ENCODE measurements around the gene PHACTR2. TPM values are rescaled to one million over a fixed set of nuclear protein-coding genes. Genes with fewer than 3 reads are reported as not detected.
"Not testable (repeated sequence)": the region's sequence is repeated elsewhere in the genome, so short reads cannot be mapped to it uniquely, and the experiment has no call there.

The PHACTR2 gene
- total RNA-seq, 2 experiments from 2014 or later = 19.6 to 25.0 TPM

GRCh38 chr6:143657809-143658208 is 20.0 kb upstream of the PHACTR2 start:
- no peak overlapping the region for H3K27ac ChIP-seq (ENCODE audit: low read depth in 1 of 2, low read length in 2 of 2)
- TF ChIP-seq CTCF (IDR thresholded peaks at IDR 0.05) = no peak
- no peak overlapping the region for H3K4me3 ChIP-seq (ENCODE audit: low read length)
- CTCF ChIA-PET = no interaction called here
- no peak overlapping the region for H3K4me3 Mint-ChIP-seq
- H3K9me3 Mint-ChIP-seq = peaks cover 12% of the 10 kb centered on the region
- peaks cover 14 to 18% of the 10 kb centered on the region in 2 experiments for H3K9me3 ChIP-seq (ENCODE audit: control insufficient read depth in 1 of 2, insufficient read depth in 1 of 2, low read length in 2 of 2)
- H3K4me1 Mint-ChIP-seq (ENCODE audit: low read depth) = no peaks in the 10 kb centered on the region
- ATAC-seq (ENCODE audit: poor library complexity) (no peak), DNase-seq (no peak)
- H3K36me3 ChIP-seq (ENCODE audit: insufficient read depth, low read length) = no peaks in the 10 kb centered on the region
- no peaks in the 10 kb centered on the region for H3K27me3 ChIP-seq (ENCODE audit: control insufficient read depth in 1 of 2, insufficient read depth in 2 of 2, low read length in 2 of 2)
- H3K27ac Mint-ChIP-seq = no peak overlapping the region
- H3K36me3 Mint-ChIP-seq (ENCODE audit: low read depth) = peaks cover 40% of the 10 kb centered on the region
- H3K4me1 ChIP-seq (ENCODE audit: insufficient read depth, low read length) = no peaks in the 10 kb centered on the region
- H3K27me3 Mint-ChIP-seq = no peaks in the 10 kb centered on the region
- intact Hi-C loops (cut with DNase I, micrococcal nuclease) = no loop called here
- POLR2A ChIA-PET = no interaction called here

GRCh38 chr6:143660170-143660569 is 17.6 kb upstream of the PHACTR2 start:
- H3K27ac Mint-ChIP-seq; ATAC-seq (ENCODE audit: poor library complexity); H3K4me1 ChIP-seq (ENCODE audit: insufficient read depth, low read length); H3K36me3 ChIP-seq (ENCODE audit: insufficient read depth, low read length); intact Hi-C loops (cut with DNase I, micrococcal nuclease); H3K4me1 Mint-ChIP-seq (ENCODE audit: low read depth); DNase-seq; H3K27ac ChIP-seq (ENCODE audit: low read depth in 1 of 2, low read length in 2 of 2); H3K4me3 Mint-ChIP-seq; POLR2A ChIA-PET; H3K27me3 ChIP-seq (ENCODE audit: control insufficient read depth in 1 of 2, insufficient read depth in 2 of 2, low read length in 2 of 2); H3K27me3 Mint-ChIP-seq; H3K4me3 ChIP-seq (ENCODE audit: low read length): not testable (repeated sequence)
- Mint-ChIP-seq H3K36me3 (ENCODE audit: low read depth) (peaks cover 46% of the 10 kb centered on the region), H3K9me3 (peaks cover 17% of the 10 kb centered on the region)
- H3K9me3 ChIP-seq (ENCODE audit: control insufficient read depth in 1 of 2, insufficient read depth in 1 of 2, low read length in 2 of 2) = peaks cover 14 to 19% of the 10 kb centered on the region in 2 experiments
- CTCF ChIA-PET = interaction anchor here (1.7 kb wide), 1 partner anchor 16 kb away, joined by 4 read pairs; no protein-coding TSS in a partner anchor

DNA sequence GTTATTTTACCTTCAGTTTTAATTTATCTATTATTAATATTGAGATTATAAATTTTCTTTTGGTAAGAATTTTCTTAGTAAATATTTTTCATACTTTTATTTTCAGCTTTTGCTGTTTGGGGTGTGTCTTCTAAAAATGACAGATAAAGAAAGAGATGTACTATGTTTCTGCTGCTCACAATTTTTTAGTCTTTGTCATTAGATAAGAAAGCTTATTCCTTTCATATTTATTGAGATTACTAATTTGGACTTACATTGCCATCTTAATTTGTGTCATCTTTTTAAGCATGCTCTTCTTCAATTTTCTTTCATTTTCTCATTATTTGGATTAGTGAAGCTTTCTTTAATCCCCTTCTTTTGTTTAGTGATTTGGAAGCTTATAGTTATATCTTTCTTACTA is 13.6 kb upstream of the PHACTR2 start:
- DNase-seq = no peak
- peaks cover 22% of the 10 kb centered on the region for H3K9me3 Mint-ChIP-seq
- POLR2A ChIA-PET = no interaction called here

DNA sequence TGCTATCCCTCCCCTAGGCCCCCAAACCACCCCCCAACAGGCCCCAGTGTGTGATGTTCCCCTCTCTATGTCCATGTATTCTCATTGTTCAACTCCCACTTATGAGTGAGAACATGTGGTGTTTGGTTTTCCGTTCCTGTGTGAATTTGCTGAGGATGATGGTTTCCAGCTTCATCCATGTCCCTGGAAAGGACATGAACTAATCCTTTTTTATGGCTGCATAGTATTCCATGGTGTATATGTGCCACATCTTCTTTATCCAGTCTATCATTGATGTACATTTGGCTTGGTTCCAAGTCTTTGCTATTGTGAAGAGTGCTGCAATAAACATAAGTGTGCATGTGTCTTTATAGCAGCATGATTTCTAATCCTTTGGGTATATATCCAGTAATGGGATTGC is 11.8 kb upstream of the PHACTR2 start:
- peaks cover 18% of the 10 kb centered on the region for H3K9me3 Mint-ChIP-seq
- DNase-seq, H3K27ac Mint-ChIP-seq: not testable (repeated sequence)

More for the DNA sequence above, 13.6 kb upstream of the PHACTR2 start:
- Histone ChIP-seq H3K4me3 (ENCODE audit: low read length) (no peak overlapping the region), H3K36me3 (ENCODE audit: insufficient read depth, low read length) (no peaks in the 10 kb centered on the region), H3K4me1 (ENCODE audit: insufficient read depth, low read length) (no peaks in the 10 kb centered on the region), H3K27me3 (ENCODE audit: control insufficient read depth in 1 of 2, insufficient read depth in 2 of 2, low read length in 2 of 2) (no peaks in the 10 kb centered on the region), H3K27ac (ENCODE audit: low read depth in 1 of 2, low read length in 2 of 2) (no peak overlapping the region), H3K9me3 (ENCODE audit: control insufficient read depth in 1 of 2, insufficient read depth in 1 of 2, low read length in 2 of 2) (peaks cover 8 to 10% of the 10 kb centered on the region in 2 experiments)
- CTCF ChIA-PET = no interaction called here
- no peak for TF ChIP-seq CTCF (IDR thresholded peaks at IDR 0.05)
- Mint-ChIP-seq H3K4me3 (no peak overlapping the region), H3K4me1 (ENCODE audit: low read depth) (no peaks in the 10 kb centered on the region), H3K36me3 (ENCODE audit: low read depth) (peaks cover 75% of the 10 kb centered on the region), H3K27ac (no peak overlapping the region), H3K27me3 (no peaks in the 10 kb centered on the region)
- no peak for ATAC-seq (ENCODE audit: poor library complexity)
- intact Hi-C loops (cut with DNase I, micrococcal nuclease) = no loop called here

DNA sequence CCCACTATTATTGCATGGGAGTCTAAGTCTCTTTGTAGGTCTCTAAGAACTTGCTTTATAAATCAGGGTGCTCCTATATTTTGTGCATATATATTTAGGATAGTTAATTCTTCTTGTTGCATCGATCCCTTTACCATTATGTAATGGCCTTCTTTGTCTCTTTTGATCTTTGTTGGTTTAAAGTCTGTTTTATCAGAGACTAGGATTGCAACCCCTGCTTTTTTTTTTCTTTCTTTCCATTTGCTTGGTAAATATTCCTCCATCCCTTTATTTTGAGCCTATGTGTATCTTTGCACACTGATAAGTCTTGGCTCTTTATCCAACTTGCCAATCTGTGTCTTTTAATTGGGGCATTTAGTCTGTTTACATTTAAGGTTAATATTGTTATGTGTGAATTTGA is 8.3 kb upstream of the PHACTR2 start:
- H3K27me3 ChIP-seq (ENCODE audit: control insufficient read depth in 1 of 2, insufficient read depth in 2 of 2, low read length in 2 of 2); H3K9me3 Mint-ChIP-seq; POLR2A ChIA-PET; H3K27ac Mint-ChIP-seq; H3K27ac ChIP-seq (ENCODE audit: low read depth in 1 of 2, low read length in 2 of 2); H3K4me1 ChIP-seq (ENCODE audit: insufficient read depth, low read length); H3K36me3 ChIP-seq (ENCODE audit: insufficient read depth, low read length); intact Hi-C loops (cut with DNase I, micrococcal nuclease); DNase-seq; ATAC-seq (ENCODE audit: poor library complexity); H3K9me3 ChIP-seq (ENCODE audit: control insufficient read depth in 1 of 2, insufficient read depth in 1 of 2, low read length in 2 of 2); H3K4me1 Mint-ChIP-seq (ENCODE audit: low read depth); H3K4me3 Mint-ChIP-seq; H3K27me3 Mint-ChIP-seq; H3K4me3 ChIP-seq (ENCODE audit: low read length); CTCF ChIA-PET: not testable (repeated sequence)
- peaks cover 45% of the 10 kb centered on the region for H3K36me3 Mint-ChIP-seq (ENCODE audit: low read depth)

More for the DNA sequence above, 11.8 kb upstream of the PHACTR2 start:
- H3K4me3 ChIP-seq (ENCODE audit: low read length); H3K4me1 ChIP-seq (ENCODE audit: insufficient read depth, low read length); H3K36me3 ChIP-seq (ENCODE audit: insufficient read depth, low read length); intact Hi-C loops (cut with DNase I, micrococcal nuclease); H3K4me1 Mint-ChIP-seq (ENCODE audit: low read depth); ATAC-seq (ENCODE audit: poor library complexity); POLR2A ChIA-PET; H3K27me3 ChIP-seq (ENCODE audit: control insufficient read depth in 1 of 2, insufficient read depth in 2 of 2, low read length in 2 of 2); H3K27ac ChIP-seq (ENCODE audit: low read depth in 1 of 2, low read length in 2 of 2); H3K27me3 Mint-ChIP-seq; H3K4me3 Mint-ChIP-seq; CTCF ChIA-PET; H3K9me3 ChIP-seq (ENCODE audit: control insufficient read depth in 1 of 2, insufficient read depth in 1 of 2, low read length in 2 of 2): not testable (repeated sequence)
- peaks cover 64% of the 10 kb centered on the region for H3K36me3 Mint-ChIP-seq (ENCODE audit: low read depth)

All from CD4-positive, alpha-beta T cell (primary cell).